ENCODE measurements around the gene HOXA7. TPM values are rescaled to one million over a fixed set of nuclear protein-coding genes. Genes with fewer than 3 reads are reported as not detected.
A peak's percentile ranks its signal among the peaks of the same experiment; 100 is the strongest.

Gene HOXA7
- total RNA-seq, 3 donors from 2014 or later, result 17.1 to 29.8 (median 27.9) TPM

DNA sequence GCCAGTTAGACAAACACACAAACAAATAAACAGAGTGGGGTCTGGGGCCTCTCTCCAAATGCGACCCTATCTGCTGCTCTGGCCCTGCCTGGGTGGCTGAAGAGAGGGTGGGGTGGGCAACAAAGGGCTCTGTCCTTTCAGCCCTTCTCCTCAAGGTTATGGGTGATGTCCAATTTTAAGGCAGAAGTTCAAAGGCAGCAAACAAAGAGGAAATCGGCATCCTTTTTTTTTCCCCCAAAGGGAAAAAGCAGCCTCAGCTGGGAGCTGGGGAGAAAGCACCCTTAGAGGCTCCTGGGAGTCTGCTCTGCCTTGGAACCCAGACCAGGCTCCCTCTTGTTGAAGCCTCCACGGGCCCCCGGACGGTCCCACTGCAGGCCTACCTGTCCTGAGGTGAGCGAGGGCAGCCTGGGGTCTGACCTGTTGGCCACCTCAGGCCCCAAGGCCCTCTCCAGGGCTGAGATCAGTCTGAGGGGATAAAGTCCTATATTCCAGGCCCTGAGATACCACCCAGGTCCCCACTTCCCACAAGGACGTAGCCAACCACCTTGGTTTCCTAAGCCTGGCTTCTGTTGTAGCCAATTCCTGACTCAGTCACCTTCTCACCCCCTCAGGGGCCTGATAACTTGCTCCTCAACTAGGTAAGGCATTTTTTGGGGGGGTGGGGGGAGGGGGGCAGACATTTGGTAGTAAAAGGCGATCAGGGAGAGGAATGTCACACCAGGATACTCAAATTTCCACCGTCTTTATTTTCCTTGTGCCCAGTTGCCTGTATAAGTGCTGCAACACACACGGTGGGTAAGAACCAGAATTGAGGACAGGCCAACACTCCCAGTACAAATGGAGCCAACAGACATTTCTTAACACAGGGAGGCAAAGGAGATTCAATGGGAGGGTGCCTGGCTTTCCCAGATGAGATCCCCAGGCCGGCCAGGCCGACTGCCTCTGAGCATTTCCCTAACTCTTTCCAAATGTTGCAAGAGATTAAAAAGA, 24.3 kb upstream of the HOXA7 start:
- Histone ChIP-seq H3K4me3 (peak overlapping the region; percentile 17), H3K9me3 (no peaks in the 10 kb centered on the region), H3K4me1 (ENCODE audit: low read depth) (peaks cover 28% of the 10 kb centered on the region), H3K36me3 (ENCODE audit: low read depth) (no peaks in the 10 kb centered on the region)
- ATAC-seq (no peak), DNase-seq (peak in 2 of 3 donors; percentile 55 to 58)
- TF ChIP-seq, protein P1, sequence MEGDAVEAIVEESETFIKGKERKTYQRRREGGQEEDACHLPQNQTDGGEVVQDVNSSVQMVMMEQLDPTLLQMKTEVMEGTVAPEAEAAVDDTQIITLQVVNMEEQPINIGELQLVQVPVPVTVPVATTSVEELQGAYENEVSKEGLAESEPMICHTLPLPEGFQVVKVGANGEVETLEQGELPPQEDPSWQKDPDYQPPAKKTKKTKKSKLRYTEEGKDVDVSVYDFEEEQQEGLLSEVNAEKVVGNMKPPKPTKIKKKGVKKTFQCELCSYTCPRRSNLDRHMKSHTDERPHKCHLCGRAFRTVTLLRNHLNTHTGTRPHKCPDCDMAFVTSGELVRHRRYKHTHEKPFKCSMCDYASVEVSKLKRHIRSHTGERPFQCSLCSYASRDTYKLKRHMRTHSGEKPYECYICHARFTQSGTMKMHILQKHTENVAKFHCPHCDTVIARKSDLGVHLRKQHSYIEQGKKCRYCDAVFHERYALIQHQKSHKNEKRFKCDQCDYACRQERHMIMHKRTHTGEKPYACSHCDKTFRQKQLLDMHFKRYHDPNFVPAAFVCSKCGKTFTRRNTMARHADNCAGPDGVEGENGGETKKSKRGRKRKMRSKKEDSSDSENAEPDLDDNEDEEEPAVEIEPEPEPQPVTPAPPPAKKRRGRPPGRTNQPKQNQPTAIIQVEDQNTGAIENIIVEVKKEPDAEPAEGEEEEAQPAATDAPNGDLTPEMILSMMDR (IDR thresholded peaks at IDR 0.05), result no peak
- intact Hi-C loops (cut with DNase I, micrococcal nuclease), result no loop called here

DNA sequence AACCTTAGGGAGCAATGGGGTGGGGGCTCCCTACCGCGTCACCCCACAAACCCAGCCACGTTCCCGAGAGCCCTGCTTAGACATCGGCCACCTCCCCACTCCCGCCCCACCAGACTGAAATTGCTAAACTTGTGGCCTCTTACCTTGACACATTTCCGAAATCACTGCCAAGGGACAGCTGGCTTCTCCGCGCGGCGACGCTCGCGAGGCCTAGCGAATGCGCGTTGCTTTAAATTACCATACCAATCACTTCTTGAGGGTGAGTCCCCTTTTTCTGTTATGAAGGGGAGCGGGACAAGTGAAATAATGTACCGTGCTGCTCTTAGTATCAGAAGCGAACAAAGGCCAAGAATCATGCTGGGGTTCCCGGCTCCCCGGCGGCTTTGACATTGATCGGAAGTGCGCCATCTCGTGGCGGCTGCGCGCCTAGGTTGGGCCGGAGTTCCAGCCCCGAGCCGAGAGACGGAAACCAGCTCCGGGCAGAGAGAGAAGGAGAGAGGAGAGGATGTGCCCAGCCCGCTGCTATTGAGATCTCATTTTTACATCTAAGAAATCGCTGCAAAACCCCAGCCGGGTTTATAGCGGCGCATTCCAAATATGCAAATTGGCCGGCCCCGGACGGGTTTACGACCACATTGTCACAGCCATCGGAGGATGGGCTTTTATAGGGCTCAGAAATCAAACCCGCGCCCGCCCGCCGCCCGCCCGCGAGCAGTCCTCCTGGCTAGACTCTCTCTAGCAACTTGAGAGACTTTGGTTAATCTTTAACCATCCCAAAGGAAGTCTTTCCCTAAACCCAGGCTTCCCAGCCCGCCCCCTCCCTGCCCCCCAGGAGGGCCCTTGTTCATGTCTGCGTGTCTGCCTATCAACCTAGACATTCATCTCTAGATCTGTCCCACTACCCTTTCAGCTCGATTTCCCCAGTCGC, 23.3 kb upstream of the HOXA7 start:
- Histone ChIP-seq H3K4me3 (peak overlapping the region; percentile 17), H3K36me3 (ENCODE audit: low read depth) (no peaks in the 10 kb centered on the region), H3K4me1 (ENCODE audit: low read depth) (peaks cover 23% of the 10 kb centered on the region), H3K9me3 (no peaks in the 10 kb centered on the region)
- intact Hi-C loops (cut with DNase I, micrococcal nuclease), result no loop called here
- peak; percentile 87 to 92 (median 91) for DNase-seq
- TF ChIP-seq, protein P1 (IDR thresholded peaks at IDR 0.05), result peak; percentile 74
- ATAC-seq, result peak; percentile 65

DNA sequence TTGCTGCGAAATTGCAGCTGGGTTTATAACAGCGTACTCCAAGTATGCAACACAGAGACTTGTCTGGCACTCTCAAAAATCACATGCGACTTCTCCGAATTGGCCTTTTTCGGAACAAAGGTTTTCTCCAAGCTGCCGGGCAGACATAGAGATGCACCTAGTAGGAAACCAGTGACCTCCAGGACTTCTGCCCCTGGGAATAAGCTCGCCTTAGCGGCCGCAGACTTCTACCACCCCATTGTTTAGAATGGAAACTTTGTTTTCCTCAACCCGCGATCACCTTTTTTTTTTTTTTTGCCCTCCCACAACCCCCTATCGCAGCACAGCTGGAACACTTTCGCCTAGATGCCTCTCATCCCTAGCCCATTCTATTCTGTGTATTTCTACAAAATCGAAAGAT, 22.6 kb upstream of the HOXA7 start:
- peak overlapping the region; percentile 17 for H3K4me3 ChIP-seq
- intact Hi-C loops (cut with DNase I, micrococcal nuclease), result no loop called here
- TF ChIP-seq, protein P1 (IDR thresholded peaks at IDR 0.05), result no peak
- H3K36me3 ChIP-seq (ENCODE audit: low read depth), result no peaks in the 10 kb centered on the region
- H3K9me3 ChIP-seq, result no peaks in the 10 kb centered on the region
- DNase-seq (peak in 1 of 3 donors; percentile 41), ATAC-seq (no peak)
- H3K4me1 ChIP-seq (ENCODE audit: low read depth), result peaks cover 23% of the 10 kb centered on the region

DNA sequence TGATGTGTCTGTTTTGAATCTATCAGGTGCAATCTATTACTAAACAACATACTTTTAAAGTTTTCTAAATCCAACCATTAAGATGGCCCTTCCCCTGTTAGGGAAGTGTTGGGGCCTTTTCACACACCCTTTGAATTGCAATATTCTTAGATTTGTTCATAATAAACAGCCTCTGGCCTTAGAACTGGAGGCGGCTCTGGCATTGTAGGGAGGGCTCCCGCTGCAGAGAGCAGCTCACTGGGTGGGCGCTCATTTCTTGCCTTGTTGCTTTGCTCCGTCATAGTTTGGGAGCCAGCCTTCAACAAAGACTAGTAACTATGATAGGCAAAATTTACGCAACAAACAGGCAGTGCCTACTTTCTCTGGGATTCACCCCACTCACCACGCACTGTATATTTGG, 21.9 kb upstream of the HOXA7 start:
- H3K4me1 ChIP-seq (ENCODE audit: low read depth), result peaks cover 23% of the 10 kb centered on the region
- H3K9me3 ChIP-seq, result no peaks in the 10 kb centered on the region
- peak in 2 of 3 donors; percentile 27 to 40 for DNase-seq
- H3K4me3 ChIP-seq, result peak overlapping the region; percentile 17
- no peak for ATAC-seq
- no peaks in the 10 kb centered on the region for H3K36me3 ChIP-seq (ENCODE audit: low read depth)
- TF ChIP-seq, protein P1 (IDR thresholded peaks at IDR 0.05), result no peak
- intact Hi-C loops (cut with DNase I, micrococcal nuclease), result no loop called here

DNA sequence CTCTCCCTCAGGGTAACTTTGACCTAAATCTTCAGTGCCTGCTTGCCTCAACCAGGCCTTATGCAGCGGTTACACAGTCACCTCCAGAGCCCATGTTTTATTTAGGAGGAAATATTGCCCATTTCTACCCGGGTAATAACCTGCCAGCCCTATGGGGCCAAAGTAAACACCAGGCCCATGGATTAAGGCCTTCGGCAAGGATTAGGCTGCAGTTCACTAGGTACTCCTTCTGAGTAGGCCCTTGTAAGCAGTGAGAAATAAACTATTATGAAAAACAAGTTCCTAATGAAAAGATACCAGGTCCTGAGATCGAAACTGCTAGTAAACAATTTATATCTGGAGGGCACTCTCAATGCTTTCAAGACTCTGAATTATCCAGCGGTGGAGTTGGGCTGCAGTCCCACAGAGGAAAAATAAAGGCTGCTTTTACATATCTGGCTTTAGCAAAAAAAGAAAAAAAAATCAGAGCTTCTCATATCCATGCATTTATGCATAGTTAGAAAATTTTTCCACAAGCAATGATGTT, 21.4 kb upstream of the HOXA7 start:
- H3K36me3 ChIP-seq (ENCODE audit: low read depth), result no peaks in the 10 kb centered on the region
- no peaks in the 10 kb centered on the region for H3K9me3 ChIP-seq
- ATAC-seq (no peak), DNase-seq (peak in 2 of 3 donors; percentile 12 to 27)
- intact Hi-C loops (cut with DNase I, micrococcal nuclease), result no loop called here
- H3K4me3 ChIP-seq, result no peak overlapping the region
- peaks cover 19% of the 10 kb centered on the region for H3K4me1 ChIP-seq (ENCODE audit: low read depth)
- TF ChIP-seq, protein P1 (IDR thresholded peaks at IDR 0.05), result no peak
